HTR-8/SVneo (cell line): Measurements from ENCODE around the gene TNFRSF13B.
"Not testable (repeated sequence)": the region's sequence is repeated elsewhere in the genome, so short reads cannot be mapped to it uniquely, and the experiment has no call there.

ENCODE experiments used
- DNase-seq: peaks from one replicate; pipeline ENCODE4 v3.0.0; 2011; ENCODE audit warnings: low spot score, mixed read lengths; ENCODE audit not compliant: insufficient read length
- FAIRE-seq: peaks from 2 replicates; lab custom pipeline; 2011; peaks lifted over from hg19 to GRCh38; lab: Jason Lieb, UNC

Gene TNFRSF13B

DNA sequence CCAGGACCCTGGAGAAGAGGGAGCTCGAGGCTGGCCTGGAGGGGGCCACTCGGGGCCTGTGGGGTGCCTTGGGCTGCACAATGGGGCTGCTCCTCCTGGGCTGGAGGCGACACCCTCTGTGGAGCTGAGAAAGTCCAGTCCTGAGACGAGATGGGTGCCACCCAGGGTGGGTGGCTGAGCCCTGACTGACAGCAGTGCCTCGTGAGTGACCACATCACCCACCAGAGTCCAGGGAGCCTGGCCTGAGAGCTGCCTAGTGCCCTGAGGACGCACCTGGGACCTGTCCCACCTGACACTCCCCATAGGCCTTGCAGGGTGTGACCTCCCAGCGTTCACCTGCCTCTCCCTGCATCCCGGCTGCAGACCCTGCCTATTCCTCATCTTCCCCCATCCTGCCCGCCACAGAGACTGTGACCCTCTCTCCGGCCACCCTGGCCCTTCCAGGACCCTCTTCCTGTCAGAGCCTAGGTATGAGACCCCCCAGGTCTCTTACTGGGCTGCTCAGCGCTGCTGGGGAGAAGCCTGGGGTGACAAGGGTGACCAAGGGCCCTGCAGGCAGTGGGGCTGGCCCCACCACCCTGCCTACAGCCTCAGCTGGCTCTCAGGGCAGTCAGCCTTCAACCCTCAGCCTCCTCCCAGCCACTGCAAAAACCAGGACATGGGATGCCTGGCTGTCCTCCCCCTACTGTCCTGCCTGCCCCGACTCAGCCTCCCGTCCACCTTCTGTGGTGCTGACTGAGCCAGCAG, 41.2 kb downstream of the TNFRSF13B start:
- FAIRE-seq (no peak), DNase-seq (no peak)

GRCh38 chr17:16929757-16930520, 42.0 kb downstream of the TNFRSF13B start:
- no peak for DNase-seq
- FAIRE-seq, result no peak

DNA sequence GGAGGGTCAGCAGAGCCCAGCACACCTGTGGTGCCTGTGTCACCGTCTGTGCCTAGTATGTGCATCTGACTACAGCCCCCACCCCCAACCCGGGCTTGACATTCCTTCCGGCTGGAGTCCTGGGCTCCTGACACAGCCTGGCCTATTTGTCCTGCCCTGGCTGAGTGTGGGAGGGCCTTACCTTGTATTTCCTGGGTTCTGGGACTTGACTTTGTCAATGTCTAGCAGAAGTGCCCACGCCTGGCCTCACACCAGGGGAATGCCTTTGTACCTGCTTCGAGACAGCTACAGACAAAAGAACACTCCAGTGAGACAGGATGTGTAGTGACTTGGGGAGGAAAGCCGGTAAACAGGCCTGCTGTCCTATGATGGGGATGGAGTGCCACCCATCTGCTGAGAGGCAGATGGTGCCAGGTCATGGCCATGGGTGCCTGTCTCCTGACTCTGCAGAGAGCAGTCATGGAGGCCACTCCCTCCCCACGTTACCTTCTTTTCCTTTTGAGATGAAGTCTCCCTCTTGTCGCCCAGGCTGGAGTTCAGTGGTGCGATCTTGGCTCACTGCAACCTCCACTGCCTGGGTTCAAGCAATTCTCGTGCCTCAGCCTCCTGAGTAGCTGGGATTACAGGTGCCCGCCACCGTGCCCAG, 42.8 kb downstream of the TNFRSF13B start:
- FAIRE-seq, result no peak
- DNase-seq, result no peak

GRCh38 chr17:16928406-16929034, 43.4 kb downstream of the TNFRSF13B start:
- no peak for DNase-seq

DNA sequence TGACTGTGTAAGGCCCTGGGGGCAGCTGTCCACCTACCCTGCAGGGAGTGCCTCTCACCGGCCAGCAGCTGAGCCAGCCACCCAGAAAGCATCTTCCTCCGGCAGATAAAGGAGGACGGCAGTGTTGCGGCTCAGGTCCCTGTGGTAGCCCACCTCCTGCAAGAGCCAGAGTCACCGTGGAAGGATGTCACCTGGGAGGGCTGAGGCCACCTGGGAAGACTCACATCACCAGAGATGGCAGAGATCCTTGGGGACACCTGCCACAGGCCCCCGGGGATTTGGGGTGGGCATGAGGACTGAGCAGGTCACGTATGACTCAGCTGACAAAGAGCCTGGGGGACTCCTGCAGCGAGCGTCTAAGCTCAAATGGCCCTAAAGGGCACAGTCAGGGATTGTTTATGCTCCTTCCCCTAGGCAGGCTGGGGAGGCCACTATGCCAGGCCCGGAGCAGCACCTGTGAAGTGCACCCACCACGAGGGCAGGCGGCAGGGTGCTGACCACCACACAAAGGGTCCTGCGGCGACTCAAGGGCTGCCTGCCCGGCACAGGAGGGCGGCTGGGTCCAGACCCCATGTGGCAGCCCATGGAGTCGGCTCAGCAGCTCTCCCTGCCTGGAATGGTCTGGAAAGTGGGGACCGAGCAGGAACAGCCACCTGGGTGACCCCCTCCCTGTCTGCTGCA, 44.1 kb downstream of the TNFRSF13B start:
- no peak for FAIRE-seq
- DNase-seq, result no peak

More at GRCh38 chr17:16928406-16929034, 43.4 kb downstream of the TNFRSF13B start:
- FAIRE-seq, result no peak

- no peak for DNase-seq
- no peak for FAIRE-seq
Measured at GRCh38 chr17:16926571-16927451, 45.1 kb downstream of the TNFRSF13B start.

DNA sequence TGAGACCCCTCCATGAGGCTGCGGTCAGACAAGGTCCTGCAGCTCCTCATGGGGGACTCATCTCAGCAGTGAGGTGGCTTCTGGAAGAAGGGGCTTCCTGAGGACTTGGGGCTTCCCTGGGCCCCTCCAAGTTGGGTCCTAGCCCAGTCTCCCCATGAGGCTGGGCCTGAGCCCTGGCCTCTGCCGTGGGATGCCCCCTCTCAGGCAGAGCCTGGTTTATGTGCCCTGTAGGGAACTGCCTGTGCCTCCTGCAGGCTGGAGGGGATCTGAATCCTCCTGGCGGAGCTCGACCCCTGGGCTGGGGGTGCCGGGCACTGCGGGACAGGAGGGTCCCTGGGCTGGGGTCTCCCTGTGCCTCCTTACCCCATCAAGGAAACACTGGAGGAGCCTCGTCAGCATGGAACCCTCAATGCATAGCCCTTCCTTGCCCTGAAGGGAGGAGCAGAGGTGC, 45.8 kb downstream of the TNFRSF13B start:
- FAIRE-seq, result peak; percentile 40
- no peak for DNase-seq

DNA sequence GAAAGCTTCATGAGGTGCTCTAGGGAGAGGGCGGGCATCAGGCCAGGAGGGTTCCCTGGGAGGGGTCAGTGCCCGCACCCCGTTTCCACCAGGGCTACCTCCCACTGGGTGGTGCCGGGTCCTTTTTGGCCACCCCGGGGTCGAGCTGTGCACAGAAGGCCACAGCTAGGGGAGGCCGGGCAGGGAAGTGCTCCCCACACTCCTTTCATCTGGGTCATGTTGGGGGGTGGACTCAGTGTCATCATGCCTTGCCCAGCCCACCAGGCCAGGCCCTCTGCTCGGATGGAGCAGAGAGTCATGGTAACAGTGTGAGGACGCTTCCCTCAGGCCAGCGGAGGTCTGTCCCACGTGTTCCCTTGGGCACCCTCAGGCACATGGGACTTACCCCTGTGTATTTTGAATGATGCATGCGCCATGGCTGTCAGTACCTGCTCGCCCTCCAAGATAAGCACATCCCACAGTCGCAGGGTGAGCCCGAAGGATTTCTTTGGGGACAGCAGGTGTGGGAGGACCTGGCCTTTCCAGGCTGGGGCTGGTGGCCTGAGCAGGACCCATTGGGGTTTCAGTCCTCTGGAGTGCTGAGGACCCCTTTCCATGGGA, 46.4 kb downstream of the TNFRSF13B start:
- FAIRE-seq (no peak), DNase-seq (no peak)

GRCh38 chr17:16924696-16925440, 47.0 kb downstream of the TNFRSF13B start:
- no peak for FAIRE-seq
- no peak for DNase-seq

- DNase-seq (no peak), FAIRE-seq (no peak)
Measured at GRCh38 chr17:16923904-16924695, 47.8 kb downstream of the TNFRSF13B start.

DNA sequence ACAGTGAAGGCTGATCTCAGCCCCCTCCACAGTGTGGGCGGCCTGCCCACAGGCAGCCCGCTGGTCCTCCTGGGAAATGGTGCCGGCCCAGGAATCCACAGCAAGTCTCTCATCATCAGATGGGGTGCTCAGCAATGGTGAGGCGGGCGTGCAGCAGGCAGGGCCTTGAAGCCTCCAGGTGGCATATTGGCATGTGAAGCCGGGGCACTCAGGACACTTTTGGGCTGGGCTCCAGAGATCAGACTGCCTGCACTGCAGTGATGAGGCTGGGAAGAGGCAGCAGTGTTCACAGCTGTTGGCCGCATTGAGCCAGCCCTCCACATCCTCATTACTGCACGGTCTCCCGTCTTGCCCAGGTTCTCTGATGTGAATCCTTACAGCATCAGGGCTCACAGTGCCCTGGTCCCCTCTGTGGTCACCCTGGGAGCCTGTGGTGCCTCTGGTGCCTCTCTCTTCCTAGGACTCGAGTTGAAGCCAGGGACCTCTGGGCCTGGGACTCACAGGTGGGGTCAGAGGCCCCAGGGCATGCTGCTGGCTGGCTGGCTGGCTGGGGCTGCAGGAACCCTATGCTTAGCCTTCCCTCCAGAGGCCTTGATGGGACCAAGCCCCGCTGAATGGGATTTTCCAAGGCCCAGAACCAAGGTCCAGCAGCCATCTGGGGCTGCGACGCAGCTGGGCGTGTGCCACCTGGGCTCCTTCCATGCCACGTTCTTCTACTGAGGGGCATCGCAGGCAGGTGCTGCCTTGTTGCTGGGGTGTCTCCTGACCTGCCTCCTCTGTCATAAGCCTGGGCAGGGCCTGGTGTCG, 48.6 kb downstream of the TNFRSF13B start:
- no peak for FAIRE-seq
- DNase-seq, result no peak

- no peak for DNase-seq
- FAIRE-seq, result no peak
Measured at GRCh38 chr17:16922386-16923096, 49.4 kb downstream of the TNFRSF13B start.

- FAIRE-seq, DNase-seq: not testable (repeated sequence)
Measured at GRCh38 chr17:16921451-16921850, 50.5 kb downstream of the TNFRSF13B start.

- DNase-seq (no peak), FAIRE-seq (no peak)
Measured at GRCh38 chr17:16920628-16921020, 51.3 kb downstream of the TNFRSF13B start.

DNA sequence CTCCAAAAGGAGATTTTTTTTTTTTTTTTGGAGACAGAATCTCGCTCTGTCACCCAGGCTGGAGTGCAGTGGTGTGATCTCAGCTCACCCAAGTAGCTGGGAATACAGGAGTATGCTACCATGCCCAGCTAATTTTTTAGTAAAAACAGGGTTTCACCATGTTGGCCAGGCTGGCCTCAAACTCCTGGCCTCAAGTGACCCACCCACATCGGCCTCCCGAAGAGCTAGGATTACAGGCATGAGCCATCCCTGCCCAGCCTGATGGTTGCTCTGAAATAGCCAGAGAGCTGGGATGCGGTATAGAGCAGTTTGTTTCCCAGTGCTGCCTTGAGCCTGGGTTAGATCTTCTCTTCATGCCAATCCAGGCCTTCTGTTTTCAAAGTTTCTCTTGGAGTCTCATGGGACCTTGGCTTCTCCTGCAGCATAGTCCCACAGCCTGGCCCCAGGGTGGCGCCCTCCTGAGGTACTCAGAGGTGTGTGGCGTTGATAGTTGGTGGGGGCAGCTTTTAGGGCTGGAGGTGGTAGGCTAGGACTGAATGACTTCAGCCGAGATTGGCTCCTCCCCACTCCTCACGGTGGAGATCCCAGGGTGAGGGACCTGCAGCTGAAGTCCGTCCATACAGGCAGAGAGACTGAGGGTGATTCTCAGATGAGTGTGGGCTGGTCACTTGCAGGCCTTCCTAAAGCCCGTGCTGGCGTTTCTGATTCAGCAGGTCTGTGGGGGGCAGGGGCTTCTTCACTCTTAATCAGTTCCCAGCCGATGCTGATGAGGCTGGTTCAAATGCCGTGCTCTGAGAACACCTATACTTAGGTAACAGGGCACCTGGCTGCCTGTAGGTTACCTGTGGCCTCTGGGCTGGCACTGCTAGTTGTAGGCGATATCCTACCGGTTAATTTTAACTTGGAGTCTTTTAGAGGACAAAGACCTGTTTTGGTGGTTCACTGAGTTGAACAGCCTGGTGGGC, 52.0 kb downstream of the TNFRSF13B start:
- DNase-seq (no peak), FAIRE-seq (no peak)
